ENCODE data around the gene DDI1. TPM values are rescaled to one million over a fixed set of nuclear protein-coding genes. Genes with fewer than 3 reads are reported as not detected.

DDI1 gene
- total RNA-seq, 1 experiment from 2014 or later, result not detected

DNA sequence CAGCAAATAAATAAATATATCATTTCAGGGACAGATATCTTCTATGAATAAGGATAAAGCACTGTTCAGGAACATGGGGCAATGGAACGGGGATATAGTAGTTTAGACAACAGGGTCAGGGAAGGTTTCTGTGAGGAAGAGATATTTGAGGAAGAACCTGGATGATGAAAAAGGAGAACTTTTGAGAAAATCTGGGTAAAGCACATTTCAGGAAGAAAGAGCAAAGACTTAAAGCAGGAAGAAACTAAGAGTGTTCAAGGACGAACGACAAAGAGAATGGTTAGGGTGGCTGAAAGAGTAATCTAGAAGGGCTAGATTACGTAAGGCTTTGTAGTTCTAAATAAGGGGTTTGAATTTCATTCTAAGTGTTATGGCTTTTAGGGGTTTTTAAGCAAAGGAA lies 12.7 kb downstream of the DDI1 start:
- ChIA-PET CTCF (no interaction called here), POLR2A (ENCODE audit: unreplicated experiment) (no interaction called here)
- no peak for ATAC-seq
- no peak for DNase-seq
- H3K4me2 ChIP-seq (ENCODE audit: low read length), result no peak overlapping the region
- H3K9me3 ChIP-seq (ENCODE audit: low read length), result no peaks in the 10 kb centered on the region
- no peak overlapping the region for H3K27ac ChIP-seq (ENCODE audit: low read length)
- H4K20me1 ChIP-seq (ENCODE audit: low read length), result no peaks in the 10 kb centered on the region
- no peaks in the 10 kb centered on the region for H3K9me2 ChIP-seq (replicated peaks; ENCODE audit: low read length)
- no peaks in the 10 kb centered on the region for H3K36me3 ChIP-seq (ENCODE audit: low read depth, low read length)
- H3K79me2 ChIP-seq (ENCODE audit: low read length), result no peaks in the 10 kb centered on the region
- intact Hi-C loops (cut with micrococcal nuclease), result no loop called here
- no peaks in the 10 kb centered on the region for H3F3A ChIP-seq (ENCODE audit: low read length, unreplicated experiment)
- no peaks in the 10 kb centered on the region for H3K4me1 ChIP-seq (ENCODE audit: insufficient read depth, low read length)
- H3K4me3 ChIP-seq (ENCODE audit: low read length), result no peak overlapping the region
- BruUV-seq (replicated peaks), result no TSS peak
- H3K27me3 ChIP-seq (ENCODE audit: low read length), result peaks cover 13% of the 10 kb centered on the region
- no peak overlapping the region for H2AFZ ChIP-seq (ENCODE audit: low read length)
- no peak overlapping the region for H3K9ac ChIP-seq (ENCODE audit: low read length)
- TF ChIP-seq EZH2 (IDR thresholded peaks at IDR 0.05; ENCODE audit: low read length, unreplicated experiment) (no peak), EZH2phosphoT487 (IDR thresholded peaks at IDR 0.05; ENCODE audit: borderline replicate concordance, low read length) (no peak)
- TF ChIP-seq, protein P1, sequence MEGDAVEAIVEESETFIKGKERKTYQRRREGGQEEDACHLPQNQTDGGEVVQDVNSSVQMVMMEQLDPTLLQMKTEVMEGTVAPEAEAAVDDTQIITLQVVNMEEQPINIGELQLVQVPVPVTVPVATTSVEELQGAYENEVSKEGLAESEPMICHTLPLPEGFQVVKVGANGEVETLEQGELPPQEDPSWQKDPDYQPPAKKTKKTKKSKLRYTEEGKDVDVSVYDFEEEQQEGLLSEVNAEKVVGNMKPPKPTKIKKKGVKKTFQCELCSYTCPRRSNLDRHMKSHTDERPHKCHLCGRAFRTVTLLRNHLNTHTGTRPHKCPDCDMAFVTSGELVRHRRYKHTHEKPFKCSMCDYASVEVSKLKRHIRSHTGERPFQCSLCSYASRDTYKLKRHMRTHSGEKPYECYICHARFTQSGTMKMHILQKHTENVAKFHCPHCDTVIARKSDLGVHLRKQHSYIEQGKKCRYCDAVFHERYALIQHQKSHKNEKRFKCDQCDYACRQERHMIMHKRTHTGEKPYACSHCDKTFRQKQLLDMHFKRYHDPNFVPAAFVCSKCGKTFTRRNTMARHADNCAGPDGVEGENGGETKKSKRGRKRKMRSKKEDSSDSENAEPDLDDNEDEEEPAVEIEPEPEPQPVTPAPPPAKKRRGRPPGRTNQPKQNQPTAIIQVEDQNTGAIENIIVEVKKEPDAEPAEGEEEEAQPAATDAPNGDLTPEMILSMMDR (conservative IDR thresholded peaks at IDR 0.05; ENCODE audit: low read depth, low read length), result no peak

DNA sequence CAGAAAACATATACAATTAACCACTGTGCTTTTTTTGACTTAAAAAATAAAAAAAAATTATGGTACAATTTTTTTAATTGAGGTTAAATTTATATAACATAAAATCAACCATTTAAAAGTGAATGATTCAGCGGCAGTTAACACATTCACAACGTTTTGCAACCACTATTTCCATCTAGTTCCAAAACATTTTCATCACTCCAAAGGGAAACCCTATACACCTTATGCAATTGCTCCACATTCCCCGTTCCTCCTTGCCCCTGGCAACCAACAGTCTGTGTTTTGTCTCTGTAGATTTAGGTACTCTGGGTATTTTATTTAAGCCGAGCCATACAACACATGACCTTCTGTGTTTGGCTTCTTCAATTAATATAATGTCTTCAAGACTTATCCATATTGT lies 15.3 kb downstream of the DDI1 start:
- H3K9ac ChIP-seq (ENCODE audit: low read length), result no peak overlapping the region
- H3K27ac ChIP-seq (ENCODE audit: low read length), result no peak overlapping the region
- H3F3A ChIP-seq (ENCODE audit: low read length, unreplicated experiment), result no peaks in the 10 kb centered on the region
- no peak overlapping the region for H2AFZ ChIP-seq (ENCODE audit: low read length)
- ATAC-seq (no peak), DNase-seq (no peak)
- H3K4me2 ChIP-seq (ENCODE audit: low read length), result no peak overlapping the region
- no peaks in the 10 kb centered on the region for H4K20me1 ChIP-seq (ENCODE audit: low read length)
- intact Hi-C loops (cut with micrococcal nuclease), result no loop called here
- no peaks in the 10 kb centered on the region for H3K79me2 ChIP-seq (ENCODE audit: low read length)
- H3K4me3 ChIP-seq (ENCODE audit: low read length), result no peak overlapping the region
- H3K27me3 ChIP-seq (ENCODE audit: low read length), result peaks cover 27% of the 10 kb centered on the region
- H3K4me1 ChIP-seq (ENCODE audit: insufficient read depth, low read length), result no peaks in the 10 kb centered on the region
- no peaks in the 10 kb centered on the region for H3K9me3 ChIP-seq (ENCODE audit: low read length)
- CTCF ChIA-PET, result no interaction called here
- no peaks in the 10 kb centered on the region for H3K36me3 ChIP-seq (ENCODE audit: low read depth, low read length)
- no TSS peak for BruUV-seq (replicated peaks)
- POLR2A ChIA-PET (ENCODE audit: unreplicated experiment), result no interaction called here
- no peaks in the 10 kb centered on the region for H3K9me2 ChIP-seq (replicated peaks; ENCODE audit: low read length)
- TF ChIP-seq, protein P1 (conservative IDR thresholded peaks at IDR 0.05; ENCODE audit: low read depth, low read length), result no peak
- TF ChIP-seq EZH2phosphoT487 (IDR thresholded peaks at IDR 0.05; ENCODE audit: borderline replicate concordance, low read length) (no peak), EZH2 (IDR thresholded peaks at IDR 0.05; ENCODE audit: low read length, unreplicated experiment) (no peak)

DNA sequence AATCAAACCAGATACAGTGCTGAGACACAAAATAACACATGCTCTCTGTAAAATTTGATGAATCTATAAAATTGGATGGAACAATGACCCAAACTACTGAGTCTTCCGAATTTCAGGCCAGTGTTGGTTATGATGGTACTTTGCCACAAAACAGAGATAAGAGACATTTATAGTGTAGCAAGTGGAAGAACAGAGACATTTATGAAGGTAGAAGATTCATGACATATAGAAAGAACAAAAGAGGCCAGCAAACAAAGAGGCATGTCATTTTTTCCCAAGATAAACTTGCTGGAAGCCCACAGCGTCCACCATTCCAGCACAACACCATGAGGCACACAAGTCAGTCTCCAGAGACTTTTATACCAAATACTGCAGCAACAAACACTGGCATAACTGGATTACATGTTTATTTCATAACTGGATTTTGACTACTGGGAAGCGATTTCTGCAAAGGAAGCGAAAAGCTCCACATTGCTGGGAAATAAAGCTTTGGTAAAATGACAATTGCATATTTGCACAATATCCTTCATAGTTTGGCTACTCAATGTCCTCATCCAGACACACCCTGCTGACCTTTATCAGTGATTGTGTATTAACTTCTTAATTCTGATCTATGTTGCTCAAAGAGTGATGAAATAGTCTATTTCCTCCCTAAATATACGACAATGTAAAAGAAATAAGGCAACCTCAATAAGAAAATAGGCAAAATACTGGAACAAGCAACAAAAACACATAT lies 17.5 kb downstream of the DDI1 start:
- no peak overlapping the region for H2AFZ ChIP-seq (ENCODE audit: low read length)
- H3K4me1 ChIP-seq (ENCODE audit: insufficient read depth, low read length), result no peaks in the 10 kb centered on the region
- BruUV-seq (replicated peaks), result no TSS peak
- POLR2A ChIA-PET (ENCODE audit: unreplicated experiment), result no interaction called here
- DNase-seq (no peak), ATAC-seq (no peak)
- no peaks in the 10 kb centered on the region for H4K20me1 ChIP-seq (ENCODE audit: low read length)
- H3F3A ChIP-seq (ENCODE audit: low read length, unreplicated experiment), result no peaks in the 10 kb centered on the region
- no peak overlapping the region for H3K9ac ChIP-seq (ENCODE audit: low read length)
- H3K27ac ChIP-seq (ENCODE audit: low read length), result no peak overlapping the region
- peaks cover 27% of the 10 kb centered on the region for H3K27me3 ChIP-seq (ENCODE audit: low read length)
- H3K36me3 ChIP-seq (ENCODE audit: low read depth, low read length), result no peaks in the 10 kb centered on the region
- H3K4me2 ChIP-seq (ENCODE audit: low read length), result no peak overlapping the region
- H3K9me3 ChIP-seq (ENCODE audit: low read length), result no peaks in the 10 kb centered on the region
- no peaks in the 10 kb centered on the region for H3K9me2 ChIP-seq (replicated peaks; ENCODE audit: low read length)
- intact Hi-C loops (cut with micrococcal nuclease), result no loop called here
- CTCF ChIA-PET, result no interaction called here
- H3K79me2 ChIP-seq (ENCODE audit: low read length), result no peaks in the 10 kb centered on the region
- H3K4me3 ChIP-seq (ENCODE audit: low read length), result no peak overlapping the region
- TF ChIP-seq EZH2phosphoT487 (IDR thresholded peaks at IDR 0.05; ENCODE audit: borderline replicate concordance, low read length) (no peak), EZH2 (IDR thresholded peaks at IDR 0.05; ENCODE audit: low read length, unreplicated experiment) (no peak)
- TF ChIP-seq, protein P1 (conservative IDR thresholded peaks at IDR 0.05; ENCODE audit: low read depth, low read length), result no peak

Data from PC-3 (cell line).